HG03378 (cell line): ENCODE results near the gene EYA2.

Source experiments
- ATAC-seq: cut with Tn5 transposase; IDR thresholded peaks from one replicate; pipeline ENCODE4 v1.9.1; 2021; ENCODE audit warnings: mild to moderate bottlenecking, moderate library complexity; ENCODE audit not compliant: unreplicated experiment

The EYA2 gene

GRCh38 chr20:46977204-46977603 lies 82.6 kb downstream of the EYA2 start:
- no peak for ATAC-seq

DNA sequence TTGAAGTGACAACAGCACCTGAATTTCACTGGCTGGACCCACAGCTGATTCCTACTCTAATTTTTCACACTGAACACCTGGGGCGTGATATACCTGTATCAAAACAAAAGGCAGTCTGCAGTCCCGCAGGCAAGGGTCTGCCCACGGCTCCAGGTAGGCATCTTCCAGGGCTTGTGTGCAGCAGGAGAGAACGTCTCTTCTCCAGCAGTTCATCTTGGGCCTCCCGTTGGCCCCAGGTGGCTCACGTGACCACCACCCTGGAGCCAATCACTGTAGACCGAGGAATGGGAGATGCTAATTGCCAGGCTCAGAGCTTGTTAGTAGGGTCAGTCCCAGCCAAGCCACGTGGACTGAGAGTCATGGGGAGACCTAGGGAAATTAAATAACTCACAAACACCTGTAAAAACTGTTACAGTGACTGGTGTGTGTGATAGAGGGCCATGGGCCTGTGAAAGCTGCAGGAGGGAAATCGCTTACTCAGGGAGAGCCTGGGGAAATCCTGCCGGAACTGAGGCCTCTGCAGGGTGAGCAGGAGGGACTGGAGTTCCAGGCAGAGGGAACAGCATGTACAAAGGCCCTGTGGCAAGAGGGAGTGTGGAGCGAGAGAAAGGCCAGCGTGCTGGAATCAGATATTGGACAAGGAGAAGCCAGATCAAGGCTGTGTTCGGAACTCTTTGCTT lies 83.4 kb downstream of the EYA2 start:
- no peak for ATAC-seq

DNA sequence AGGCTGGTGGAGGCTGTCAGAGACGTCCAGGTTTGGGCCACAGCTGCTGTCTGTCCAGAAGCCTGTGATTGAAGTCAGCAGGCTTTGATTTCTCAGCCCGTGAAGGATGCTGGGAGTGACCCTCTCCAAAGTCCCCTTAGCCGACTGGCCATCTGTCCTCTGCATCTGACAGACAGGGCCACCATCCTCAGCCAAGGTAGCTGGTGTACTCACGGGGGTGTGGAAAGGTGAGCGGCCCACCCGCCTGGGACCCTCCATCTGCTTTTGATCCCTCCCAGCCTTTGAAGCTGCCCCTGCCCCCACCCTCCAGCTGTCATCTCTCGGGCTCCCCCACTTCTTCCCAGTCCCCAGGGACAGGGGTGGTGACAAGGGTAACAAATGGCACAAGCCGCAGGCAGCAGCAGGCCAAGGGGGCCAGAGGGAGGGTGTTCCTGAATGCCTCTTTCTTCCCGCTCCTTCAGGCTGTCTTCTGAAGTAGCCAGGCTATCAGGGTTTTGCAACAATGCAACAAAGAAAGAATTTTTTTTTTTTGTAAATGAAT lies 84.4 kb downstream of the EYA2 start:
- ATAC-seq: no peak

GRCh38 chr20:46979603-46980241 lies 85.1 kb downstream of the EYA2 start:
- ATAC-seq: no peak

DNA sequence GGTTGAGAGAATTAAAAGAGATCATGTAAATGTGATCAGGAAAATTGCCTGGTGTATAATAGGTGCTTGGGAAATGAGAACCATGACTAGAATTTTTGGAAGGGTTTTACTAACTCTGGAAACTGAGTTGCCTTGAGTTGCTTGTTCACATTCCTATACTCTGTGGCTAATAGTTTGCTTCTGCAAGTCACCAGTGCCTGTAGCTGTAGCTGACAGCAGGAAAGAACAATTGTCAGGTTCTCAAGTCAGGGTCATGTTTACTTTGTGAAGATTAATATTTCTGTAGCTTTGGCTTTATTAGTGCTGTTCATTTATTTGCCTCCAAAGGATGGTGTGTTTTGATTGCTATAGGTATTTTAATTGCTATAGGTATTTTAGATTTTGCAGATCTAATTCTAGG lies 86.5 kb downstream of the EYA2 start:
- no peak for ATAC-seq

GRCh38 chr20:46983466-46983865 lies 88.8 kb downstream of the EYA2 start:
- no peak for ATAC-seq

DNA sequence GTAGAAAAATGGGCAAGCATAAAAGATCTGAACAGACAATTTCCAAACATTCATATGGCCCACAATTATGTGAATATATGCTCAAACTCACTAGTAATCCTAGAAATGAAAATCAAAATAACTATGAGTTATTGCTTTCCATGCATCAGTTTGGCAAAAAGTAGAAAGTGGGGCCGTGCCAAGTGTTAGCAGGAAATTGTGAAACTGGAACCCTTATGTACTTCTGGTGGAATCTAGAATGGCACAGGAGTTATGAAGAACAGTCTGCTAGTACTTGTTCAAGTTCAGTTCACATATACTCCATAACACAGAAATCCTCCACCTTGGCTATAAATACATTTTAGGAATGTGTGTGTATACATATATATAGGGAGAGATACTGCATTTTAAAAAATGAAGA lies 89.8 kb downstream of the EYA2 start:
- no peak for ATAC-seq

DNA sequence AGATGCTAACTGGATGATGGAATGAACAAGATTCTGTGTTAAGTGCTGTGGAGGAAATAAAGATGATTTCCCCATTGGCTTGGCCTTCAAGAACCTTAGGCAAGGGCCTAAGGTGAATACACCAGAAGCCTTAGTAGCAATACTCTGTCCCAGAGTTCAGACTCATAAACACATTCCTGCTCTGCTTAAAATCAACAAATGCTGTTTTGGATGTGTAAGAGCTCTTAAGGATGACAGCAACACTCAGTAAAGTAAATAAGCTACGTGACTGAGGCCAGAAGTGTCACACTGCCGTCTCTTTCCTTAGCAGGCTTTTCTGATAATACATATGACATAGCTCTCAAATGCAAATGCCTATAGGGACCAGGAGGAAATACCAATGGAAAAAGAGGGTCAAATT lies 90.6 kb downstream of the EYA2 start:
- ATAC-seq: no peak

GRCh38 chr20:46985671-46986070 lies 91.0 kb downstream of the EYA2 start:
- no peak for ATAC-seq

DNA sequence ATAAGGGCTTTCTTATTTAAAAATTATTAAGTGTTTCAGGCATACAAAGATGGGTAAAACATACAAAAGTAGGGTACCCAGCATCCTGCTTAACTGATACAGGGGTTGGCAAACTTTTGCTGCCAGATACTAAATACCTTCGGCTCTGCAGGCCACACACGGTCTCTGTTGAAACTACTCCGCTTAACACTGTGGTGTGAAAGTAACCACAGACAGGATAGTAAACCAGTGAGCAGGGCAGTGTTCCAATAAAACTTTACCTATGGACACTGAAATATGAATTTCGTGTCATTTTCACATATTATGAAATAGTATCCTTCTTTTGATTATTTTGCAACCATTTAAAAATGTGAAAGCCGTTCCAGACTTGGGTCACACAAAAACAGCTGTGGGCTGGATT lies 92.4 kb downstream of the EYA2 start:
- ATAC-seq: no peak

GRCh38 chr20:46990017-46990595 lies 95.5 kb downstream of the EYA2 start:
- no peak for ATAC-seq

GRCh38 chr20:46990596-46991104 lies 96.0 kb downstream of the EYA2 start:
- no peak for ATAC-seq

- no peak for ATAC-seq
Observed at GRCh38 chr20:46991168-46991567, 96.5 kb downstream of the EYA2 start.

- no peak for ATAC-seq
Observed at GRCh38 chr20:46991880-46992639, 97.4 kb downstream of the EYA2 start.

- no peak for ATAC-seq
Observed at GRCh38 chr20:46992640-46993035, 98.0 kb downstream of the EYA2 start.

DNA sequence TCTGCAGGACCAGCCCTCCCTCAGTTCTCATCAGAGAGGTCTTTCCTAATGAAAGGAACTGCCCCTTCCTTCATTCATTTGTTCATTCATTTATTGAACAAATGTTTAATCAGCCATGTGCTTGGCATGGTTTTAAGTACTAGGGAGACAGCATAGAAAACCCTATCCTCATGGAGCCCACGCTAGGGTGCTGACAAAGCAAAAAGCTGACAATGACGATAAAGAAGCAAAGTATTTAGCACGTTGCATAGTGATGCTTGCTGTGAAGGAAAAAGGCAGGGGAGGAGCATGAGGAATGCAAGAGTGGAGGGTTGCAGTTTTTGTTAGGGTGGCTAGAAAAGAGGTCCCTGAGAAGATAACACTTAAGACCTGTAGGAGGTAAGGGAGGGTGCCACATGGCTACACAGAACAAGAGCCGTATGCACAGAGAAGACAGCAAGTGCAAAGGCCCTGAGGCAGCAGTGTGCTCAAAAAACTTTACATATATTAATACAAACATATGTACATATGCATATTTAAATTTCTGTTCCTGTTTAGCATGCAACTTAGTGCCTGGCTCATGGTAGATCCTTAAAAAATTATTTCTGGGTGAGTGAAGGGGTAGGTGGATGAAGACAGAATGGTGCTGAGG lies 98.9 kb downstream of the EYA2 start:
- no peak for ATAC-seq

DNA sequence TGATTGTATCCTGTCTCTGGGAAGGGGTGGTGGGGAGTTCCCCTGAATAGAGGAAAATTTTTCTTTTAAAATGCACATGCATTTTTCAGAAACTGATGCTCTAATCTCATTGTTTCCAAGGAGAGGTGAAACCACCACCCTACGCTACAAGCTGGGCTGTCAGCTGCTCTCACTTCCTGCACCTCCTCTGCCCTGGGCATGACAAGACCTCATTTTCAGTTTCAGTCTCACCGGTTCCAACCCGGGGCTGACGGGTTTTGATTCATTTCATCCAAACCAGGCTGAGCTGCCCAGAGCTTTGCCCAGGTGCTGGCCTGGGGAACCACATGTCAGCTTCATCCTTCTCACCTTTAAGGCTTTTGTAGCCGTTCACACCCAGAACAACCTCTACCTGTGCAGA lies 99.7 kb downstream of the EYA2 start:
- ATAC-seq: peak; percentile 83

DNA sequence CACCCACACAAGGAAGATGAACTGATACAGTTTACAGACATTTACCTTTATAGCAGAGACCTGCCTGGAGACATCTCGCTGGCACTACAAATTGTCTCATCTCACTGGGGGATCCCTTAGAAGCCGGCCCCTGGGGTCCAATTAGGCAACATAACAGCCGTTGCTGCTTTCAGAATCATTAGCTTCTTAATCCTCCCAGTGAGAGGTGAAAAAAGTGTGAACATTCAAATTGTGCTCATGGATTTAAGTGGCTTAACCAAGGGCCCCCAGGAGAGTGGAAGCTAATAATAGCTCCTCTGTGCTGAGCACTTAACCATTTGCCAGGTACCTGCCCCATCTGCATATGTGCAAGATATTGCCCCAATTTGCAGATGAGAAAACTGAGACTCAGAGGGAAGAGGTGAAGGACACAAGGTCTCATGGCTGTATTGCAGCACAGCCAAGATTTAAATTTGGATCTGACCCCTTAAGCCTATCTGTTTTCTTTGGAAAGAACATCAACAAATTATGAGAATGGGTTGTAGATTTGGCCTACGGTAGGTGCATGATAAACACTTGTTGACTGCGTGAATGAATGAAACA lies 101.0 kb downstream of the EYA2 start:
- no peak for ATAC-seq

- no peak for ATAC-seq
Observed at GRCh38 chr20:46997187-46997586, 102.5 kb downstream of the EYA2 start.

DNA sequence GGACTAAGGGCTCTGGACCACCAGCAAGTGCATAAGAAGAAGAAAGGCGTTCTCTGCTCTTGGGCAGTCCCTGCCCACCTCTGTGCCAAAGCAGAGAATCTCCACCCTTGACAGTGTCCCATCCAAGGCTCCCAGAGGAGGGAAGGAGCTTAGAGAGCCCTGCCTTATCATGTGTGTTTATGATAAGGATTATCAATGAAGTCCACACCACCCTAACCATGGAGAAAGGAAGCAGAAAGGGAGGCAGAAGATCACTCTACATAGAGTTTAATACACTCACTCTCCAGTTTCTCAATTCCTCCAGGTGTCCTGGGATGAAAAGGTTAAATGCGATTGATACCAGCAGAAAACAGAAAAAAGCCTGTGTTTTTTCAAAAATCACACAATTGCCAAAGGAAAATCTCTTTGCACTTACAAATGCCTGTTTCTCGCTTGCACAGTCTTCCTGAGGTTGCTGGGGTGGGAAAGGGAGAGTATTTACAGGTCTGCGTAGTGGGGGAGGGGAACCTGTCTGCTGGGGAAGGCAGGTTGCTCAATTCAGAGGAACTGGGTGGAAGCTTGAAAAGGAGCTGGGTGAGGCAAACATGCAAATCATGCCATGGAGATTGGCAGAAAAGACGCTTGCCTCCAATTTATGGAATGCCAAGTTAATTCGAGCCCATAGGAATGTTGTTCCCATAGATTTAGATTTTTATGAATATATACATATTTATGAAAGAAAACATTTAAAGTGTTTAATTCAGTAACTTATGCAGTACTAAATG lies 104.0 kb downstream of the EYA2 start:
- no peak for ATAC-seq
